Neural progenitor cell (in vitro differentiated cells): Measurements from ENCODE around the gene IGSF21. TPM values are rescaled to one million over a fixed set of nuclear protein-coding genes. Genes with fewer than 3 reads are reported as not detected.

ENCODE experiments used
- DNase-seq: peaks from one replicate; pipeline ENCODE4 v3.0.0-alpha.2; 2016; ENCODE audit warnings: low spot score
- H2AFZ ChIP-seq: fragments of 200-600 bp; sonication (generic); replicated peaks from 2 replicates; pipeline ENCODE4 v1.6.1; 2016; ENCODE audit warnings: antibody characterized with exemption
- H3F3A ChIP-seq: fragments of 200-600 bp; sonication (generic); 2 replicates; pipeline ENCODE4 v1.6.1; 2016; ENCODE audit warnings: antibody characterized with exemption, low read depth
- H3K27ac ChIP-seq: fragments of 200-600 bp; sonication (generic); 2 replicates; pipeline ENCODE4 v1.5.1; 2016; ENCODE audit warnings: mild to moderate bottlenecking
- H3K27me3 ChIP-seq: fragments of 200-600 bp; sonication (generic); 2 replicates; pipeline ENCODE4 v1.6.1; 2016; ENCODE audit warnings: mild to moderate bottlenecking, moderate library complexity
- H3K36me3 ChIP-seq: fragments of 200-600 bp; sonication (generic); 2 replicates; pipeline ENCODE4 v1.5.1; 2016
- H3K4me1 ChIP-seq: fragments of 200-600 bp; sonication (generic); 2 replicates; pipeline ENCODE4 v1.6.1; 2016; ENCODE audit warnings: mixed run types
- H3K4me2 ChIP-seq: fragments of 200-600 bp; sonication (generic); 2 replicates; pipeline ENCODE4 v1.6.1; 2016
- H3K4me3 ChIP-seq: fragments of 200-600 bp; sonication (generic); 2 replicates; pipeline ENCODE4 v1.5.1; 2016
- H3K79me2 ChIP-seq: fragments of 200-600 bp; sonication (generic); 2 replicates; pipeline ENCODE4 v1.6.1; 2016; ENCODE audit warnings: low read depth
- H3K9ac ChIP-seq: fragments of 200-600 bp; sonication (generic); 2 replicates; pipeline ENCODE4 v1.6.1; 2016
- H3K9me3 ChIP-seq: fragments of 200-600 bp; sonication (generic); 2 replicates; pipeline ENCODE4 v1.5.1; 2016; ENCODE audit warnings: low read depth
- H4K20me1 ChIP-seq: fragments of 200-600 bp; sonication (generic); 2 replicates; pipeline ENCODE4 v1.6.1; 2016; ENCODE audit warnings: low read depth
- H3K27ac Mint-ChIP-seq: 3 replicates; pipeline ENCODE4 v1.8.0; 2021; ENCODE audit warnings: mixed read lengths
- H3K27me3 Mint-ChIP-seq: 2 replicates; pipeline ENCODE4 v1.8.0; 2022; ENCODE audit warnings: low read depth, mild to moderate bottlenecking, inconsistent platforms, moderate library complexity, mixed read lengths; ENCODE audit not compliant: insufficient read depth
- H3K36me3 Mint-ChIP-seq: 3 replicates; pipeline ENCODE4 v1.8.0; 2021; ENCODE audit warnings: mixed read lengths
- H3K4me1 Mint-ChIP-seq: 3 replicates; pipeline ENCODE4 v1.8.0; 2021; ENCODE audit warnings: mixed read lengths
- H3K4me3 Mint-ChIP-seq: 3 replicates; pipeline ENCODE4 v1.8.0; 2021; ENCODE audit warnings: mild to moderate bottlenecking, moderate library complexity, mixed read lengths
- H3K9me3 Mint-ChIP-seq: 3 replicates; pipeline ENCODE4 v1.8.0; 2020; ENCODE audit warnings: mixed read lengths
- EZH2 ChIP-seq: fragments of 200-600 bp; sonication (generic); IDR thresholded peaks from 2 replicates; pipeline ENCODE4 v1.6.1; 2017; ENCODE audit warnings: antibody characterized with exemption, mild to moderate bottlenecking, moderate library complexity
- EZH2phosphoT487 ChIP-seq: fragments of 200-600 bp; sonication (generic); IDR thresholded peaks from 2 replicates; pipeline ENCODE4 v1.6.1; 2017; ENCODE audit warnings: antibody characterized with exemption
- total RNA-seq: library from RNA; depleted of rRNA; stranded (reverse); fragments of >200 nt; gene quantifications from 2 replicates; pipeline ENCODE4 v1.2.3, GENCODE V29; 2015; ENCODE audit warnings: low replicate concordance
- TF ChIP-seq, protein P1 (sequence below): fragments of 200-600 bp; sonication (generic); IDR thresholded peaks from 2 replicates; pipeline ENCODE4 v1.5.1; 2017; ENCODE audit warnings: antibody characterized with exemption, mild to moderate bottlenecking

Gene IGSF21
- total RNA-seq, 1 donor from 2014 or later: 1.7 TPM

DNA sequence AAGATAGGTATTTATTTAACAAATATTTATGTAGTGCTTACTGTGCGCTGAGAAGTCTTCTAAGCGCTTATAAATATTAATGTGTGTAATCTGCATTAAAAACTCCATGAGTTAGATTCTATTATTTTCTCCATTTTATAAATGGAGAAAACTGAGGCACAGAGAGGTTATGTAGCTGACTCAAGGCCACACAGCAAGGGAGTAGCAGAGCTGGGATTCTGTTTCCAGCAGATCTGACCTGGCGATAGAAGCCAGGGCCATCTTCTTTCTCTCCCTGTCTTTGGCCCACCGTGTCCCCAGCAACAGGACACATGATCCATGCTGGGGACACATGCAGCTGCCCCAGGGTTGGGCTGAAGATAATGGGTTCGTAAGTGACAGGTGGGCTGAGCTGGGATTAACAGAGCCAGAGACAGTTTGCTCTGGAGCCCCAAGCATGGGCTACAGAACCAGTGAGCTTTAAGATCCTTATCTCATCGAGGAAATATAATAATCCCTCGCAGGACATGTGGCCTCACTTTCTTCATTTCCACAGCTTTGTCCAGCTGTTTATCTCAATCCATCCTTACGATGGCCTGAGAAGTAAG, 30.3 kb downstream of the IGSF21 start:
- no peak overlapping the region for H3K4me3 ChIP-seq
- no peaks in the 10 kb centered on the region for H3K9me3 ChIP-seq
- Mint-ChIP-seq H3K36me3 (no peaks in the 10 kb centered on the region), H3K9me3 (no peaks in the 10 kb centered on the region), H3K4me1 (peaks cover 8% of the 10 kb centered on the region), H3K4me3 (no peak overlapping the region), H3K27ac (no peak overlapping the region), H3K27me3 (peaks cover 5% of the 10 kb centered on the region)
- TF ChIP-seq EZH2phosphoT487: no peak
- H3K79me2 ChIP-seq: no peaks in the 10 kb centered on the region
- DNase-seq: no peak
- H3K4me1 ChIP-seq: peaks cover 9% of the 10 kb centered on the region
- H3F3A ChIP-seq: no peaks in the 10 kb centered on the region
- H4K20me1 ChIP-seq: no peaks in the 10 kb centered on the region
- H3K27ac ChIP-seq: no peak overlapping the region
- no peaks in the 10 kb centered on the region for H3K27me3 ChIP-seq
- no peak overlapping the region for H3K4me2 ChIP-seq
- no peaks in the 10 kb centered on the region for H3K36me3 ChIP-seq
- no peak overlapping the region for H3K9ac ChIP-seq
- no peak overlapping the region for H2AFZ ChIP-seq

DNA sequence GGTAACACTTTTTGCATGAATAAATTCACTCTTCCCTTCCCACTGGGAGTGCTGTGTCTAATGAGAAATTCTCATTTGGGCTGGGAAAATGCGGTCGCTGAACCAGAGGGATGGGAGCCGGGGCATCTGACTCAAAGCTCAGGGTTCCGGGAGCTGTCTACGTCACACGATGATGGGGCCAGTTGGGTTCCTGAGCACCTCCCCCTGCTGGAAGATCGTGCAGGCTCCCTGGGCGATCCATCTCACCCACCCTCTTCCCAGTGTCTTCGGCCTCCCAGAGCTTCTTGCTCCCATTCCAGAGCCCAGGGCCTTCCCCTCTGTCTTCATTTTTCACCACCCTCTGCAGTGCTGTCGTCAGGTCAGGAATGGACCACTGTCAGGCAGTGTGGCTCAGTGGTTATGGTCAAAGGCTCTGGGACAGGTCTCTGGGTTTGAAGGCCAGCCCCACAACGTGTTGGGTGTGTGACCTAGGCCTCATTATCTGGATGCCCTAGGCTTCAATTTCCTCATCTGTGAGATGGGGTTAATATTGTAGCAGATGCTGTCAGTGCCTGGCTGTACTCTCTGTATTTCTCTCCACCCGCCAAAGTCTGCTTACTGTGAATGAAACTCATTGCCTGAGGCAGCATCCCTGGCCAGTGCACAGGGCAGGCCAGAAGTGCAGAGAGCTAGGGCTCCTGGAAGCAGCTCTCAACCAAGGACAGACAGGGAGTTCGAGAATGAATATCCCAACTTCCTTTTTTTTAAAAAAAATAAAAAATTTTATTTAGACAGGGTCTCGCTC, 31.8 kb downstream of the IGSF21 start:
- Histone ChIP-seq H3K9me3 (no peaks in the 10 kb centered on the region), H3K27ac (no peak overlapping the region), H3F3A (no peaks in the 10 kb centered on the region), H2AFZ (no peak overlapping the region), H3K27me3 (no peaks in the 10 kb centered on the region), H3K79me2 (no peaks in the 10 kb centered on the region), H3K9ac (no peak overlapping the region), H4K20me1 (no peaks in the 10 kb centered on the region), H3K4me2 (no peak overlapping the region), H3K4me3 (no peak overlapping the region), H3K36me3 (no peaks in the 10 kb centered on the region), H3K4me1 (peaks cover under 1% of the 10 kb centered on the region)
- H3K4me1 Mint-ChIP-seq: peaks cover under 1% of the 10 kb centered on the region
- H3K36me3 Mint-ChIP-seq: no peaks in the 10 kb centered on the region
- H3K9me3 Mint-ChIP-seq: no peaks in the 10 kb centered on the region
- peak; percentile 28 for DNase-seq
- TF ChIP-seq, protein P1, sequence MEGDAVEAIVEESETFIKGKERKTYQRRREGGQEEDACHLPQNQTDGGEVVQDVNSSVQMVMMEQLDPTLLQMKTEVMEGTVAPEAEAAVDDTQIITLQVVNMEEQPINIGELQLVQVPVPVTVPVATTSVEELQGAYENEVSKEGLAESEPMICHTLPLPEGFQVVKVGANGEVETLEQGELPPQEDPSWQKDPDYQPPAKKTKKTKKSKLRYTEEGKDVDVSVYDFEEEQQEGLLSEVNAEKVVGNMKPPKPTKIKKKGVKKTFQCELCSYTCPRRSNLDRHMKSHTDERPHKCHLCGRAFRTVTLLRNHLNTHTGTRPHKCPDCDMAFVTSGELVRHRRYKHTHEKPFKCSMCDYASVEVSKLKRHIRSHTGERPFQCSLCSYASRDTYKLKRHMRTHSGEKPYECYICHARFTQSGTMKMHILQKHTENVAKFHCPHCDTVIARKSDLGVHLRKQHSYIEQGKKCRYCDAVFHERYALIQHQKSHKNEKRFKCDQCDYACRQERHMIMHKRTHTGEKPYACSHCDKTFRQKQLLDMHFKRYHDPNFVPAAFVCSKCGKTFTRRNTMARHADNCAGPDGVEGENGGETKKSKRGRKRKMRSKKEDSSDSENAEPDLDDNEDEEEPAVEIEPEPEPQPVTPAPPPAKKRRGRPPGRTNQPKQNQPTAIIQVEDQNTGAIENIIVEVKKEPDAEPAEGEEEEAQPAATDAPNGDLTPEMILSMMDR: peak; percentile 8
- no peak for TF ChIP-seq EZH2
- H3K4me3 Mint-ChIP-seq: no peak overlapping the region
- no peak overlapping the region for H3K27ac Mint-ChIP-seq
- peaks cover 7% of the 10 kb centered on the region for H3K27me3 Mint-ChIP-seq

DNA sequence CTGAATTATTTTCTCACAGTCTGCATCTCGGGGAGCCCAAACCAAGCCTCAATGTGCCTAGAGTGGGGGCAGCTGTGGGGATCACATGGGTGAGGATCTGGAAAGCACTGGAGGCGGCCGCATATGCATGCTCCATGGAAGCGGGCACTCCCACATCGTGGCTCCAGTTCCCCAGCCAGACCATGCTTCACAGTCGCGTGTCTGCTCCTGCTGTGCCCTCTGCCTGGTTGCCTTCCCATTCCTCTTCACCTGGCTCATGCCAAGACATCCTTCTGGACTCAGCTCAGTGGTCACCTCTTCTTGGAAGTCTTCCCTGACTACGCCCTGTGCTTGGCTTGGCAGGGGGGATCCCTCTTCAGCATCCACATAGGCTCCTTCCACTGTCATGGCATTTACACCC, 32.8 kb downstream of the IGSF21 start:
- no peak for DNase-seq
- no peaks in the 10 kb centered on the region for H3K27me3 ChIP-seq
- H4K20me1 ChIP-seq: no peaks in the 10 kb centered on the region
- no peak overlapping the region for H3K27ac ChIP-seq
- H3K36me3 ChIP-seq: no peaks in the 10 kb centered on the region
- H3K9me3 Mint-ChIP-seq: no peaks in the 10 kb centered on the region
- no peak overlapping the region for H3K27ac Mint-ChIP-seq
- H3K27me3 Mint-ChIP-seq: peaks cover 7% of the 10 kb centered on the region
- H3K4me1 Mint-ChIP-seq: peaks cover 7% of the 10 kb centered on the region
- no peak overlapping the region for H3K4me3 Mint-ChIP-seq
- TF ChIP-seq, protein P1: no peak
- TF ChIP-seq EZH2 (no peak), EZH2phosphoT487 (no peak)
- no peaks in the 10 kb centered on the region for H3K4me1 ChIP-seq
- H3F3A ChIP-seq: no peaks in the 10 kb centered on the region
- H2AFZ ChIP-seq: no peak overlapping the region
- no peaks in the 10 kb centered on the region for H3K79me2 ChIP-seq
- H3K9me3 ChIP-seq: no peaks in the 10 kb centered on the region
- H3K4me2 ChIP-seq: no peak overlapping the region
- no peaks in the 10 kb centered on the region for H3K36me3 Mint-ChIP-seq
- H3K9ac ChIP-seq: no peak overlapping the region
- H3K4me3 ChIP-seq: no peak overlapping the region

DNA sequence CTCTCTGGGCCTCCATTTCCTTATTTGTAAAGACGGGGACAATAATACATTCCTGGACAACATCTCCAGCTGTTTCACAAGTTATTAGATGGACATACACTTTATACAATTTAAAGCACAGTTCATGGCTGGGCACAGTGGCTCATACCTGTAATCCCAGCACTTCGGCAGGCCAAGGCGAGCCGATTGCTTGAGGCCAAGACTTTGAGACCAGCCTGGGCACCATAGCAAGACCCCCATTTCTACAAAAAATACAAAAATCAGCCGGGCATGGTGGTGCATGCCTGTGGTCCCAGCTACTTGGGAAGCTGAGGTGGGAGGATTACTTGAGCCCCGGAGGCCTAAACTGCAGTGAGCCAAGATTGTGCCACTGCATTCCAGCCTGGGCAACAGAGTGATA, 34.1 kb downstream of the IGSF21 start:
- no peak overlapping the region for H3K4me3 Mint-ChIP-seq
- no peak overlapping the region for H3K27ac ChIP-seq
- no peaks in the 10 kb centered on the region for H3K27me3 ChIP-seq
- H3K9ac ChIP-seq: no peak overlapping the region
- H3K4me1 ChIP-seq: no peaks in the 10 kb centered on the region
- no peak overlapping the region for H3K4me2 ChIP-seq
- no peaks in the 10 kb centered on the region for H3K9me3 ChIP-seq
- H3K36me3 ChIP-seq: no peaks in the 10 kb centered on the region
- no peak overlapping the region for H3K4me3 ChIP-seq
- peaks cover 7% of the 10 kb centered on the region for H3K4me1 Mint-ChIP-seq
- no peaks in the 10 kb centered on the region for H4K20me1 ChIP-seq
- no peaks in the 10 kb centered on the region for H3K36me3 Mint-ChIP-seq
- H3K27me3 Mint-ChIP-seq: peaks cover 7% of the 10 kb centered on the region
- no peak for DNase-seq
- TF ChIP-seq, protein P1: no peak
- TF ChIP-seq EZH2phosphoT487: no peak
- TF ChIP-seq EZH2: no peak
- no peak overlapping the region for H3K27ac Mint-ChIP-seq
- no peak overlapping the region for H2AFZ ChIP-seq
- H3F3A ChIP-seq: no peaks in the 10 kb centered on the region
- H3K79me2 ChIP-seq: no peaks in the 10 kb centered on the region
- no peaks in the 10 kb centered on the region for H3K9me3 Mint-ChIP-seq
